K562 (cell line): ENCODE results near the gene OR2S2. TPM values are rescaled to one million over a fixed set of nuclear protein-coding genes. Genes with fewer than 3 reads are reported as not detected.

Source experiments
- ATAC-seq: fragments of 200-7000 bp; cut with Tn5 transposase; 3 replicates; pipeline ENCODE4 v1.9.1; 2020; ENCODE audit warnings: moderate library complexity
- BruUV-seq: library from RNA; stranded (reverse); fragments of 400-500 nt; replicated peaks from 2 replicates; lab custom pipeline; 2021; lab: Mats Ljungman, UMichigan
- CTCF ChIA-PET: fragments of 300-600 bp; formaldehyde crosslinking; extraction: SDS; loops from one replicate; lab custom pipeline; 2021; ENCODE audit warnings: low intra/inter-chr PET ratio; lab: Yijun Ruan, JAX
- POLR2A ChIA-PET: fragments of 300-600, 350-650 bp; sonication (Branson Sonifier 250); formaldehyde crosslinking; extraction: SDS; loops from one replicate; lab custom pipeline; 2021; ENCODE audit warnings: antibody characterized with exemption, inconsistent platforms; lab: Yijun Ruan, JAX
- DNase-seq, 4 experiments: peaks; one replicate each; pipeline versions ENCODE4 v3.0.0 to v3.0.0-alpha.2; 2011 to 2018; ENCODE audit warnings: low spot score in 3 of 4, mixed read lengths in 3 of 4; ENCODE audit errors: extremely low read depth in 1 of 4
- FAIRE-seq: peaks from 2 replicates; lab custom pipeline; 2011; peaks lifted over from hg19 to GRCh38; lab: Jason Lieb, UNC
- H2AFZ ChIP-seq: 2 replicates; pipeline ENCODE4 v1.6.0; 2011; ENCODE audit warnings: low read depth, low read length, control low read depth, inconsistent platforms
- H3K27ac ChIP-seq: fragments of 200-600 bp; 3 replicates; pipeline ENCODE4 v1.8.0; 2011; ENCODE audit warnings: low read depth, mild to moderate bottlenecking, control low read depth, inconsistent platforms, low read length, moderate library complexity, mixed read lengths; ENCODE audit errors: extremely low read depth
- H3K27me3 ChIP-seq, 2 experiments: fragments of 300-600 bp in 1 of 2; 2 replicates in 1 of 2; 3 replicates in 1 of 2; pipeline versions ENCODE4 v1.6.0 to v1.8.0; 2011; ENCODE audit warnings: inconsistent platforms in 2 of 2, low read length in 2 of 2, mild to moderate bottlenecking in 1 of 2, mixed read lengths in 1 of 2, moderate library complexity in 1 of 2; ENCODE audit not compliant: control insufficient read depth in 2 of 2, insufficient read depth in 2 of 2
- H3K36me3 ChIP-seq: fragments of 300-600 bp; 3 replicates; pipeline ENCODE4 v1.8.0; 2011; ENCODE audit warnings: mild to moderate bottlenecking, low read length, inconsistent platforms; ENCODE audit not compliant: control insufficient read depth, insufficient read depth
- H3K4me1 ChIP-seq, 2 experiments: fragments of 200-600 bp in 1 of 2; replicated peaks in 1 of 2; 2 replicates in 1 of 2; 3 replicates in 1 of 2; pipeline versions ENCODE4 v1.5.1 to v1.8.0; 2011; ENCODE audit warnings: inconsistent platforms in 2 of 2, low read length in 2 of 2, mild to moderate bottlenecking in 1 of 2, mixed read lengths in 1 of 2, moderate library complexity in 1 of 2; ENCODE audit not compliant: control insufficient read depth in 2 of 2, insufficient read depth in 2 of 2
- H3K4me2 ChIP-seq: 2 replicates; pipeline ENCODE4 v1.6.1; 2011; ENCODE audit warnings: low read length, control low read depth, inconsistent platforms, mixed read lengths; ENCODE audit not compliant: insufficient read depth
- H3K4me3 ChIP-seq: fragments of 200-600 bp; sonication (generic), shearing (Covaris generic); 2 replicates; pipeline ENCODE4 v1.5.1; 2016; ENCODE audit warnings: control low read depth, inconsistent platforms
- H3K79me2 ChIP-seq: fragments of 200-600 bp; 3 replicates; pipeline ENCODE4 v1.8.0; 2011; ENCODE audit warnings: low read length, inconsistent platforms; ENCODE audit not compliant: control insufficient read depth, insufficient read depth
- H3K9ac ChIP-seq, 2 experiments: 2 replicates each; pipeline versions ENCODE4 v1.6.0 to v1.6.1; 2011; ENCODE audit warnings: low read depth in 2 of 2, low read length in 2 of 2, control low read depth in 1 of 2, inconsistent platforms in 1 of 2, mild to moderate bottlenecking in 1 of 2, mixed read lengths in 1 of 2; ENCODE audit not compliant: insufficient read depth in 1 of 2
- H3K9me1 ChIP-seq: one replicate; pipeline ENCODE4 v1.6.0; 2011; ENCODE audit warnings: inconsistent platforms, mild to moderate bottlenecking, low read length, moderate library complexity; ENCODE audit not compliant: control insufficient read depth, insufficient read depth
- H3K9me3 ChIP-seq: replicated peaks from 2 replicates; pipeline ENCODE4 v1.5.1; 2011; ENCODE audit warnings: low read depth, low read length, inconsistent platforms; ENCODE audit not compliant: control insufficient read depth, insufficient read depth
- H4K20me1 ChIP-seq: replicated peaks from 2 replicates; pipeline ENCODE4 v1.6.1; 2011; ENCODE audit warnings: low read length, inconsistent platforms, mixed read lengths; ENCODE audit not compliant: control insufficient read depth, insufficient read depth
- BRD4 ChIP-seq: fragments of 200-600 bp; sonication (generic); IDR thresholded peaks from 2 replicates; pipeline ENCODE4 v1.6.1; 2017; ENCODE audit warnings: inconsistent platforms
- ZNF639 ChIP-seq, 2 experiments: fragments of 200-800 bp in 1 of 2; sonication (Bioruptor generic) in 1 of 2; sonication (generic) in 1 of 2; formaldehyde crosslinking in 1 of 2; IDR thresholded peaks in 1 of 2; conservative IDR thresholded peaks in 1 of 2; 2 replicates each; pipeline versions ENCODE4 v1.5.0 to v1.6.1; 2016 to 2020; ENCODE audit warnings: missing compliant biosample characterization in 1 of 2, missing genetic modification characterization in 1 of 2, missing genetic modification reagents in 1 of 2
- WGBS: fragments of 100-300 bp; shearing (Covaris generic); methylation state at CpG from one replicate; pipeline ENCODE4 v1.1.6; 2016; ENCODE audit warnings: low coverage, mixed read lengths; ENCODE audit not compliant: insufficient coverage; ENCODE audit errors: missing lambda C conversion rate; 5-methylcytosine and 5-hydroxymethylcytosine counted together
- in situ Hi-C: fragments of 300-500 bp; cut with MboI; formaldehyde crosslinking; loops from 4 replicates; pipeline ENCODE4 v1.15.0; 2018; ENCODE audit warnings: inconsistent platforms, mixed read lengths
- intact Hi-C: fragments of 100-400 bp; cut with micrococcal nuclease; formaldehyde crosslinking; loops from 2 replicates; pipeline ENCODE4 v1.14.2; 2022
- polyA plus RNA-seq, 8 experiments: library from polyadenylated mRNA; depleted of rRNA in 4 of 8; stranded (reverse) in 5 of 8; unstranded in 3 of 8; fragments of >200 nt; fragmentation: Nextera tagmentation in 2 of 8; fragmentation: Illumina TruSeq in 1 of 8; extraction: Ambion mirVana in 2 of 8; extraction: Trizol in 1 of 8; gene quantifications; 2 replicates each; pipeline versions ENCODE4 v1.2.1 to v1.2.3, GENCODE V29; 2011 to 2014; ENCODE audit warnings: inconsistent platforms in 1 of 8, missing spikeins in 1 of 8
- total RNA-seq, 7 experiments: library from RNA; depleted of rRNA in 6 of 7; stranded (reverse); fragments of >200 nt in 6 of 7; fragmentation: Illumina TruSeq in 2 of 7; extraction: Trizol in 2 of 7; gene quantifications; 2 replicates each; pipeline versions ENCODE4 v1.2.1 to v1.2.3, GENCODE V29; 2011 to 2021; ENCODE audit warnings: low replicate concordance in 1 of 7

OR2S2 gene
- total and polyA plus RNA-seq, 9 of the 15 experiments (the other 6 are each of a cell fraction or from before 2014, with no cell fraction given), result not detected

GRCh38 chr9:35960039-35960655 is 2.2 kb upstream of the OR2S2 start:
- H4K20me1 ChIP-seq, result no peaks in the 10 kb centered on the region
- BruUV-seq, result no TSS peak
- TF ChIP-seq ZNF639 (CRISPR knock-in tag; conservative IDR thresholded peaks at IDR 0.05 in 1 of 2, IDR thresholded peaks at IDR 0.05 in 1 of 2), result no peak
- no peak for TF ChIP-seq BRD4
- no peak for DNase-seq
- ATAC-seq, result no peak
- intact Hi-C loops (no loop called here), in situ Hi-C loops (no loop called here)
- no peaks in the 10 kb centered on the region for H3K36me3 ChIP-seq
- no peak overlapping the region for H3K27ac ChIP-seq
- no peak overlapping the region for H3K4me3 ChIP-seq
- peaks cover 0 to 3% of the 10 kb centered on the region in 2 experiments; a peak in 1 of 5 replicates for H3K4me1 ChIP-seq
- WGBS, result 0% methylated on average over 2 of the region's 3 CpGs
- no peak for FAIRE-seq
- no peaks in the 10 kb centered on the region for H3K79me2 ChIP-seq
- CTCF ChIA-PET, result no interaction called here
- H3K9me3 ChIP-seq, result no peaks in the 10 kb centered on the region
- H3K9ac ChIP-seq, result no peak overlapping the region
- H3K27me3 ChIP-seq, result peaks cover 2 to 29% of the 10 kb centered on the region in 2 experiments; a peak in 3 of 5 replicates
- no peak overlapping the region for H2AFZ ChIP-seq
- H3K4me2 ChIP-seq, result no peak overlapping the region
- no peaks in the 10 kb centered on the region for H3K9me1 ChIP-seq
- POLR2A ChIA-PET, result no interaction called here
